ENCODE data around the gene TRIM48.
"Not testable (repeated sequence)": the region's sequence is repeated elsewhere in the genome, so short reads cannot be mapped to it uniquely, and the experiment has no call there.

TRIM48 gene, protein sequence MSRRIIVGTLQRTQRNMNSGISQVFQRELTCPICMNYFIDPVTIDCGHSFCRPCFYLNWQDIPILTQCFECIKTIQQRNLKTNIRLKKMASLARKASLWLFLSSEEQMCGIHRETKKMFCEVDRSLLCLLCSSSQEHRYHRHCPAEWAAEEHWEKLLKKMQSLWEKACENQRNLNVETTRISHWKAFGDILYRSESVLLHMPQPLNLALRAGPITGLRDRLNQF

DNA sequence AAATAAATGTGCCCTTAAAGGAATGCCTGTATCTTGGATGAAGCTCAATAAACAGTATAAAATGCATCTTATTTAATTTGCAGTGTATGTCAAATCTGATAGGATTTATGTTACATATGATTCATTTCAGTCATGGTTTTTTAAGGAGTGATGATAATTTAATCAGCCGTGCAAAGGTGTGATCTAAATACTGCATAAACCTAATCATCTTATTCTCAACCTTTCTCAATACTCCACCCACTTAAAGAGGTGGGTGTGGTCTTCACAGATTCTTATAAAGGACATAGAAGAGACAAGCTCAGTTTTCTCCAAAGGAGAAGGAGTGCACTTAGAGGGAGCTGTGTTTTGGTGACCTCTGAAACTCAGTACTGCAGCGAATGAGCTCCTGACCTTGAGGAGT is at the start of gene TRIM48:
TSS of gene TRIM48 (plus strand) at position 301 of the 400 bp plus-strand sequence. CDS start 113 bp downstream, outside the sequence.
- not testable (repeated sequence) for H3K27me3 ChIP-seq (ENCODE audit: control insufficient read depth, insufficient read depth, low read length); H3K4me3 ChIP-seq (ENCODE audit: low read length); H3K36me3 ChIP-seq (ENCODE audit: control insufficient read depth, insufficient read depth, low read length); H3K27ac ChIP-seq (ENCODE audit: low read length); DNase-seq (ENCODE audit: low read depth, low spot score); H3K9me3 ChIP-seq (ENCODE audit: control insufficient read depth, insufficient read depth, low read length); H3K4me1 ChIP-seq (ENCODE audit: control insufficient read depth, insufficient read depth, low read length)
- WGBS (ENCODE audit: insufficient coverage, insufficient read length) = no CpG with 5 or more reads among the region's 2 CpGs

DNA sequence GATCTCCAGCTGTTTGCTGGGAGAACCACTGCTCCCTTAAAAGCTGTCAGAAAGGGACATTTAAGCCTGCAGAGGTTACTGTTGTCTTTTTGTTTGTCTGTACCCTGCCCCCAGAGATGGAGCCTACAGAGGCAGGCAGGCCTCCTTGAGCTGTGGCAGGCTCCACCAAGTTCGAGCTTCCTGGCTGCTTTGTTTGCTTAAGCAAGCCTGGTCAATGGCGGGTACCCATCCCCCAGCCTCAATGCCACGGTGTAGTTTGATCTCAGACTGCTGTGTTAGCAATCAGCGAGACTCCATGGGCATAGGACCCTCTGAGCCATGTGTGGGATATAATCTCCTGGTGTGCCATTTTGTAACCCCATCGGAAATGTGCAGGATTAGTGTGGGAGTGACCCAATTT is 23.6 kb upstream of the TRIM48 start:
- H3K4me3 ChIP-seq (ENCODE audit: low read length); DNase-seq (ENCODE audit: low read depth, low spot score); H3K36me3 ChIP-seq (ENCODE audit: control insufficient read depth, insufficient read depth, low read length); H3K4me1 ChIP-seq (ENCODE audit: control insufficient read depth, insufficient read depth, low read length); H3K27ac ChIP-seq (ENCODE audit: low read length); H3K9me3 ChIP-seq (ENCODE audit: control insufficient read depth, insufficient read depth, low read length); H3K27me3 ChIP-seq (ENCODE audit: control insufficient read depth, insufficient read depth, low read length): not testable (repeated sequence)
- no CpG with 5 or more reads among the region's 5 CpGs for WGBS (ENCODE audit: insufficient coverage, insufficient read length)

DNA sequence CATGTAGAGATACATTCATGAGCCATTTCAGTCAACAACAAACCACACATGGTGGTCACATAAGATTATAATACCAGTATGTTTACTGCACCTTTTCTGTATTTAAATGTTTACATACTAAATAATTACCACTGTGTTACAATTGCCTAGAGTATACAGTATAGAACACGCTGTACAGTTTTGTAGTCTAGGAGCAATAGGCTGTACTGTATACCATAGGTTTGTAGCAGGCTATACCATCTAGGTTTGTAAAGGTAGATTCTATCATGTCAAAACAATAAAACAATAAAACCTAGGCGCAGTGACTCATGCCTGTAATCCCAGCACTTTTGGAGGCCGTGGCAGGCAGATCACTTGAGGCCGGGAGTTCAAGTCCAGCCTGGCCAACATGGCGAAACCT is 1.1 kb downstream of the TRIM48 start:
- DNase-seq (ENCODE audit: low read depth, low spot score) = no peak
- H3K27ac ChIP-seq (ENCODE audit: low read length) = no peak overlapping the region
- H3K36me3 ChIP-seq (ENCODE audit: control insufficient read depth, insufficient read depth, low read length) = no peaks in the 10 kb centered on the region
- H3K4me3 ChIP-seq (ENCODE audit: low read length) = no peak overlapping the region
- peaks cover 2% of the 10 kb centered on the region; the same call in 1 of the 2 replicates for H3K9me3 ChIP-seq (ENCODE audit: control insufficient read depth, insufficient read depth, low read length)
- WGBS (ENCODE audit: insufficient coverage, insufficient read length) = no CpG with 5 or more reads among the region's 5 CpGs
- no peaks in the 10 kb centered on the region for H3K4me1 ChIP-seq (ENCODE audit: control insufficient read depth, insufficient read depth, low read length)
- no peaks in the 10 kb centered on the region for H3K27me3 ChIP-seq (ENCODE audit: control insufficient read depth, insufficient read depth, low read length)

Measured in iPS DF 6.9 (cell line).